ENCODE results near the gene KLK8. TPM values are rescaled to one million over a fixed set of nuclear protein-coding genes. Genes with fewer than 3 reads are reported as not detected.

KLK8 gene
- polyA plus RNA-seq, 1 of the 3 experiments (the other 2 are of a cell fraction) = not detected

- TF ChIP-seq, protein P1, sequence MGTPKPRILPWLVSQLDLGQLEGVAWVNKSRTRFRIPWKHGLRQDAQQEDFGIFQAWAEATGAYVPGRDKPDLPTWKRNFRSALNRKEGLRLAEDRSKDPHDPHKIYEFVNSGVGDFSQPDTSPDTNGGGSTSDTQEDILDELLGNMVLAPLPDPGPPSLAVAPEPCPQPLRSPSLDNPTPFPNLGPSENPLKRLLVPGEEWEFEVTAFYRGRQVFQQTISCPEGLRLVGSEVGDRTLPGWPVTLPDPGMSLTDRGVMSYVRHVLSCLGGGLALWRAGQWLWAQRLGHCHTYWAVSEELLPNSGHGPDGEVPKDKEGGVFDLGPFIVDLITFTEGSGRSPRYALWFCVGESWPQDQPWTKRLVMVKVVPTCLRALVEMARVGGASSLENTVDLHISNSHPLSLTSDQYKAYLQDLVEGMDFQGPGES (IDR thresholded peaks at IDR 0.05; ENCODE audit: low read depth, low read length) = no peak
Measured at GRCh38 chr19:50998686-50999085, 2.7 kb downstream of the KLK8 start (continued).

GRCh38 chr19:50998061-50998460 lies 3.3 kb downstream of the KLK8 start:
- CTCF ChIA-PET = no interaction called here
- no peak overlapping the region for H3K27ac ChIP-seq (ENCODE audit: low read depth in 2 of 2, low read length in 1 of 2)
- no peak overlapping the region for H3K4me3 ChIP-seq (ENCODE audit: low read depth in 2 of 2, low read length in 1 of 2)
- H3F3A ChIP-seq (replicated peaks; ENCODE audit: insufficient read depth) = no peaks in the 10 kb centered on the region
- no peak for DNase-seq
- no peak overlapping the region for H2AFZ ChIP-seq (ENCODE audit: low read depth)
- no peaks in the 10 kb centered on the region for H3K4me1 ChIP-seq (ENCODE audit: control insufficient read depth in 1 of 2, insufficient read depth in 2 of 2, low read depth in 1 of 2, low read length in 1 of 2)
- no peak overlapping the region for H3K4me2 ChIP-seq
- POLR2A ChIA-PET = no interaction called here
- no peaks in the 10 kb centered on the region for H4K20me1 ChIP-seq (ENCODE audit: insufficient read depth)
- no peaks in the 10 kb centered on the region for H3K36me3 ChIP-seq (replicated peaks in 1 of 2; ENCODE audit: control insufficient read depth in 1 of 2, insufficient read depth in 2 of 2, low read length in 1 of 2)
- H3K79me2 ChIP-seq (ENCODE audit: insufficient read depth) = no peaks in the 10 kb centered on the region
- 4% methylated on average over 5 of the region's 5 CpGs for WGBS (ENCODE audit: low lambda C conversion rate)
- no peaks in the 10 kb centered on the region for H3K9me2 ChIP-seq
- no peaks in the 10 kb centered on the region for H3K9me3 ChIP-seq
- H3K9ac ChIP-seq = no peak overlapping the region
- H3K27me3 ChIP-seq (ENCODE audit: insufficient read depth) = peaks cover 20% of the 10 kb centered on the region; the same call in 1 of the 2 replicates
- TF ChIP-seq GABPA (IDR thresholded peaks at IDR 0.05; ENCODE audit: low read depth) = no peak
- no peak for TF ChIP-seq EP300 (IDR thresholded peaks at IDR 0.05; ENCODE audit: borderline replicate concordance in 1 of 2, low read depth in 1 of 2, low read length in 1 of 2)
- TF ChIP-seq, protein P1 (IDR thresholded peaks at IDR 0.05; ENCODE audit: low read depth, low read length) = no peak
- TF ChIP-seq NRF1 (IDR thresholded peaks at IDR 0.05; ENCODE audit: low read depth, low read length) = no peak
- no peak for TF ChIP-seq NFIC (IDR thresholded peaks at IDR 0.05; ENCODE audit: borderline replicate concordance)
- TF ChIP-seq FOXJ3 (CRISPR knock-in tag; IDR thresholded peaks at IDR 0.05) = no peak

DNA sequence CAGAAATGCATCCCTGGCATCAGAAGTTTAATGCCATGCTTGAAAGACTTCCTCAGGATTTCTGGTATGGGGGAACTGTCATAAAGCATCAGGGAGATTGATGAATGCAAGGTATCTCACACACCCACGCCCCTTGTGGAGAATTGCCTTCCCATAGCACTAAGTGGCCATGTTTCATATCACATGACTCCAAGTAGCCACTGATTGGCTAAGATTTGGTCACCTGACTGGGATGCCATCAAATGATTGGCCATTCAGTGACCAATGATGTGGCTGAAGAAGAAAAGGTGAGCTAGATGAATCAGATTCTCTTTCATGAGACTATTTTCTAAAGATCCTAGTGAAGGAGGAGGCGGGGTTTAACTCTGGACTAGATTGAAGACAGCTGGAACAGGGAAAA lies 7.3 kb downstream of the KLK8 start:
- TF ChIP-seq JUND (IDR thresholded peaks at IDR 0.05) (no peak), USF1 (IDR thresholded peaks at IDR 0.05; ENCODE audit: borderline replicate concordance, low read depth) (peak; percentile 75; the same call in 1 of the 2 replicates), YY1 (IDR thresholded peaks at IDR 0.05; ENCODE audit: low read depth) (0 out of 2 replicates have a peak, but pooled peaks have one; percentile 34), MEF2A (IDR thresholded peaks at IDR 0.05; ENCODE audit: borderline replicate concordance, low read depth) (no peak), TEAD4 (IDR thresholded peaks at IDR 0.05; ENCODE audit: borderline replicate concordance, insufficient read depth) (no peak)
- H3K9me2 ChIP-seq = no peaks in the 10 kb centered on the region
- H3F3A ChIP-seq (replicated peaks; ENCODE audit: insufficient read depth) = no peaks in the 10 kb centered on the region
- H3K4me2 ChIP-seq = no peak overlapping the region
- peak overlapping the region; percentile 41; the same call in 1 of the 2 replicates for H2AFZ ChIP-seq (ENCODE audit: low read depth)
- H3K4me1 ChIP-seq (ENCODE audit: control insufficient read depth in 1 of 2, insufficient read depth in 2 of 2, low read depth in 1 of 2, low read length in 1 of 2) = no peaks in the 10 kb centered on the region
- no peaks in the 10 kb centered on the region for H4K20me1 ChIP-seq (ENCODE audit: insufficient read depth)
- H3K9ac ChIP-seq = no peak overlapping the region
- H3K27me3 ChIP-seq (ENCODE audit: insufficient read depth) = peaks cover 12% of the 10 kb centered on the region; the same call in 1 of the 2 replicates
- no peak overlapping the region for H3K27ac ChIP-seq (ENCODE audit: low read depth in 2 of 2, low read length in 1 of 2)
- POLR2A ChIA-PET = no interaction called here
- CTCF ChIA-PET = interaction anchor here (1.3 to 2.4 kb wide), 2 partner anchors 23 to 27 kb away, joined by 5 to 7 read pairs; no protein-coding TSS in a partner anchor
- H3K4me3 ChIP-seq (ENCODE audit: low read depth in 2 of 2, low read length in 1 of 2) = no peak overlapping the region
- H3K9me3 ChIP-seq = no peaks in the 10 kb centered on the region
- H3K36me3 ChIP-seq (replicated peaks in 1 of 2; ENCODE audit: control insufficient read depth in 1 of 2, insufficient read depth in 2 of 2, low read length in 1 of 2) = no peaks in the 10 kb centered on the region
- WGBS (ENCODE audit: low lambda C conversion rate) = 15% methylated on average over 2 of the region's 2 CpGs
- H3K79me2 ChIP-seq (ENCODE audit: insufficient read depth) = no peaks in the 10 kb centered on the region
- no peak for DNase-seq

Measured in SK-N-SH (cell line).